GM12892 (cell line): ENCODE data around the gene DDX56. TPM values are rescaled to one million over a fixed set of nuclear protein-coding genes. Genes with fewer than 3 reads are reported as not detected.

Experiments used
- DNase-seq: peaks from one replicate; pipeline ENCODE4 v3.0.0; 2011; ENCODE audit not compliant: insufficient read length
- FAIRE-seq: peaks from 2 replicates; lab custom pipeline; 2011; peaks lifted over from hg19 to GRCh38; lab: Jason Lieb, UNC
- POLR2A ChIP-seq: IDR thresholded peaks from 2 replicates; pipeline ENCODE4 v1.6.1; 2011; ENCODE audit warnings: low read depth, low read length, control low read depth
- POLR2AphosphoS5 ChIP-seq: IDR thresholded peaks from 2 replicates; pipeline ENCODE4 v1.6.1; 2011; ENCODE audit warnings: low read depth, low read length, control low read depth
- TAF1 ChIP-seq: IDR thresholded peaks from 2 replicates; pipeline ENCODE4 v1.6.1; 2011; ENCODE audit warnings: low read depth, mild to moderate bottlenecking, control low read depth, low read length, borderline replicate concordance
- polyA plus RNA-seq: library from polyadenylated mRNA; unstranded; fragments of >200 nt; gene quantifications from one replicate; pipeline ENCODE4 v1.2.1, GENCODE V29; 2012; ENCODE audit warnings: missing spikeins, inconsistent platforms; ENCODE audit not compliant: missing spikeins

The DDX56 gene, protein sequence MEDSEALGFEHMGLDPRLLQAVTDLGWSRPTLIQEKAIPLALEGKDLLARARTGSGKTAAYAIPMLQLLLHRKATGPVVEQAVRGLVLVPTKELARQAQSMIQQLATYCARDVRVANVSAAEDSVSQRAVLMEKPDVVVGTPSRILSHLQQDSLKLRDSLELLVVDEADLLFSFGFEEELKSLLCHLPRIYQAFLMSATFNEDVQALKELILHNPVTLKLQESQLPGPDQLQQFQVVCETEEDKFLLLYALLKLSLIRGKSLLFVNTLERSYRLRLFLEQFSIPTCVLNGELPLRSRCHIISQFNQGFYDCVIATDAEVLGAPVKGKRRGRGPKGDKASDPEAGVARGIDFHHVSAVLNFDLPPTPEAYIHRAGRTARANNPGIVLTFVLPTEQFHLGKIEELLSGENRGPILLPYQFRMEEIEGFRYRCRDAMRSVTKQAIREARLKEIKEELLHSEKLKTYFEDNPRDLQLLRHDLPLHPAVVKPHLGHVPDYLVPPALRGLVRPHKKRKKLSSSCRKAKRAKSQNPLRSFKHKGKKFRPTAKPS
- polyA plus RNA-seq = 57.8 TPM

DNA sequence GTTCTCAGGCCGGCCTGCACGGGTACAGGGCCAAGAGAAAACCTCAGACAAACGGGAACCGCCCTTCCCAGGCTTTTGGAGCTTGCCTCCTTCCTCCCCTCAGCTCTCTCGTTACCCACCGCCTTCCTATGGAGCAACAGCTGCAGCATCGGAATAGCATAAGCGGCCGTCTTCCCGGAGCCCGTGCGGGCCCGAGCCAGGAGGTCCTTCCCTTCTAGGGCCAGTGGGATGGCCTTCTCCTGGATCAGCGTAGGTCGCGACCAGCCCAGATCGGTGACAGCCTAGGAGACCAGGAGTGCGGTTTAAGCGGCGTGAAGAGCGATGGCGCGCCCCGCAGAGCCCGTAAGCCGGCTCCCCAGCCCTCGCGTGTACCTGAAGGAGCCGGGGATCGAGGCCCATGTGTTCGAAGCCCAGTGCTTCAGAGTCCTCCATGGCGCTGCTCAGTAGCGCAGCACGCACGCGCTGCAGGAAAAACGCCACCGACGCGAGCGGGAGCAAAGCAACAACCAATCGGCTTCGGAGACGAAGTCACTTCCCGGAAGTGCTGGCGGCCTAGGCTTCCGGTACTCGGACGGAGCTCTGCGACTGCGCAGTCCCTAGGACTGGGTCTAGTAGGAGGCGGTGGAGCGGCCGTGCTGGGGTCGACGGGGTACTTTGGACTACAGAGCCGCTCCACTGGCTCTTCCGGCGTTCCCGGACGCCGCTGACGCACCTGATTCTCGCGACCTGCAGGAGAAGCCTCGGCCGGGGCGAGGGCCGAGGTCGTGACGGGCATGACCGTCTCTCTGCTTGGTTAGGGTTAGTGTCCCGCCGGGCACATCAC, at the start of gene DDX56:
Gene DDX56 (minus strand): TSS at position 445 of the 823 bp plus-strand sequence. CDS start 13 bp downstream, at position 432.
- TF ChIP-seq TAF1 (peak; percentile 74; the same call in 1 of the 2 replicates), POLR2AphosphoS5 (peak; percentile 93), POLR2A (peak; percentile 97)
- DNase-seq = peak; percentile 96
- peak; percentile 96 for FAIRE-seq

DNA sequence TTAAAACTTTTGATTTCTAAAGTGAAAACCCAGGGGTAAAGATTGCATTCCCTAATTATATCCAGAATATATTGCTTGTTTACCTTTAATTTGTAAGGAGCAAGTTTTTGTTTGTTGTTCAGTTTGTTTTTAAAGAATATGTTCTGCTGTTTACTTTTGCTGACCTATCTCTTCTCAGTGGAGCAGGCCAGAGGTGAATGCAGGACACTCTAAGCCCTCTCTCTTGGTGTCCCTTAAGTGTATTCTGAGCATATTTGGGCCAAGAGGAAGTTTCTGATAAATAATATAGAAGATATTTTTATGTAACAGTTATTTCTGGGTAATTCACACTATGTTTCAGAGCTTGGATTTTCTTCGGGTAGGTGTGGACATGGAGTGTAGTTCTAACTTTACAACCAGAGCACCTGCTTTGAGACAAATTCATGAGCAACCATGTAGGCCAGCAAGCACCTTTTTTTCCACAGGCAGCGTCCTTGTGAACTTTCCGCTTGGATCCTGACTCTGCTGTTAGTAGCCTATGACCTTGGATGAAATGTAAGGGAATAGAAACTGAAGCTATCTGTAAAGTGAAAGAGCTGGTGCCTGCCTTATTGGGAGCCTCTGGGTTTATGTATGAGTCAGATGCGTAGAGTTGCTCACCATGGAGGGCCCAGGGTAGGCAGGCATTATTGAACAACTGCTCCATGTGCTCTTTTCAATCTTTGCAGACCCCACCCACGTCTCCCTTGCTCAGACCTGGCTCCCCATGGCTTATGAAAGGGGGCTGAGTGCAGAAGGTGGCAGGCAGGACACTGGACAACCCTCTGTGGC, 48.8 kb upstream of the DDX56 start:
- no peak for TF ChIP-seq TAF1
- TF ChIP-seq POLR2AphosphoS5 = peak; percentile 50; the same call in 1 of the 2 replicates
- TF ChIP-seq POLR2A = peak; percentile 34; the same call in 1 of the 2 replicates
- DNase-seq = no peak
- FAIRE-seq = peak; percentile 54

DNA sequence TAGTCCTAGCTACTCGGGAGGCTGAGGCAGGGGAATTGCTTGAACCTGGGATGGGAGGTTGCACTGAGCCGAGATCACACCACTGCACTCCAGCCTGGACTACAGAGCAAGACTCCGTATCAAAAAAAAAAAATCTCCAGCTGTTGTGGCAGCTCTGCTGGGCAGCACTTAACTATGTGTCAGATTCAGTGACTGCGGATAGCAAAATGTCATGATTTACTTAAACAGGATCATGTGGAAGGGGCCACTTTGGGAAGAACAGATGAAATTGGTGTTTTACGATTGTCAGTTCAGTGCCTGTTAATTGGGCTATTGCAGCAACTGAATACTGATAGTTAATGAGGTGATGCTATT, 48.0 kb upstream of the DDX56 start:
- FAIRE-seq (no peak), DNase-seq (no peak)
- TF ChIP-seq POLR2AphosphoS5 = no peak
- no peak for TF ChIP-seq TAF1
- TF ChIP-seq POLR2A = no peak

DNA sequence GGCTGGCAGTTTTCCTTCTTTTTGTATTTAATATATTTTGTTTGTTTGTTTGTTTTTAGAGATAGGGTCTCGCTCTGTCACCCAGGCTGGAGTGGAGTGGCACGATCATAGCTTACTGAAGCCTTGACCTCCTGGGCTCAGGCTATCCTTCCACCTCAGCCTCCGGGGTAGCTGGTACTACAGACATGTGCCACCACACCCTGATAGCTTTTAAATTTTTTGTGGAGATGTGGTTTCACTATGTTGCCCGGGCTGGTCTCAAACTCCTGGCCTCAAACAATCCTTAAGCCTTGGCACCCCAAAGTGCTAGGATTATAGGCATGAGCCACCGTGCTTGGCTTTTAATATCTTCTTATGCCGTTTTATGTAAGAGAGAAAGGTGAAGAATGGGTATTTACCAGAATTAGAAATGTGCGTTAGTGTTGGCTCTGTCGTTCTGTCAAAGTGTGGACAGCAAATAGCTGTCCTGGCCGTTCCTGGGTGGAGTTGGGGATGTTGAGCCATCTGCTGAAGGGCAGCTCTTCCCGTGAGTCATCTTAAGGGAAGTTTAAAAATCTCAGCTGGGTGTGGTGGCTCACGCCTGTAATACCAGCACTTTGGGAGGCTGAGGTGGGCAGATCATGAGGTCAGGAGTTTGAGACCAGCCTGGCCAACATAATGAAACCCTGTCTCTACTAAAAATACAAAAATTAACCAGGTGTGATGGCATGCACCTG, 47.5 kb upstream of the DDX56 start:
- DNase-seq (no peak), FAIRE-seq (no peak)
- TF ChIP-seq POLR2AphosphoS5 (no peak), POLR2A (no peak), TAF1 (no peak)

DNA sequence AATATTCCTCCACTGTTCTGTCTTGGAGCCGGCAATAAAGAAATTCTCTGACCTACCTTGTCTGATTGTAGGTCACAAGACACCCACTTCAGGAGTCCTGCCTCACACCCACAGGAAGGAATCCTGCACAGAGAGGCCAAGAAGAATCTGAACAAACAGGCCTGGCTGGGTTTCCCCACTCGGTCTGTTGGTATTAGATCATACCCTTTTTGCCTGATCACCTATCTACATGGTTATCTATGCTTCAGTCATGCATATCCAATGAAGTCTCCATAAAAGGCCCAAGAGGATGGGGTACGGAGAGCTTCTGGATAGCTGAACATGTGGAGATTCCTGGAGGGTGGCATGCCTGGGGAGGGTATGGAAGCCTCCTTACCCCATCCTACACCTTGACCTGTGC, 45.0 kb upstream of the DDX56 start:
- FAIRE-seq = peak; percentile 36
- TF ChIP-seq POLR2AphosphoS5 (no peak), TAF1 (no peak), POLR2A (no peak)
- DNase-seq = no peak

DNA sequence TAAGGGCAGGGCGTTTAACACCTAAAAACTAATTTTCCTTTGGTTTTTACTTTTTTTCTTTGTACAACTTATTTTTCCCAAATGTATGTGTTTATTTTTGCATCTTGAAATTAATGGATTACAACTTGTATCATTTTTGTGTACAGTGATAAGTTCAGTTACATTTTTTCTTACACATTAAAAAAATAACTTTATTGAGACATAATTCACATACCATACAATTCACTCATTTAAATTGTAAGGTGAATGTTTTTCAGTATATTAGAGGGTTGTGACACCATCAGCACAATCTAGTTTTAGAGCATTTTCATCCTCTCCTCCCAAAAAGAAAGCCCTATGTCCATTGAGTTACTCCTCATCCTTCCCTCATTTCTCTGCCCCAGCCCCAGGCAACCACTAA, 44.3 kb upstream of the DDX56 start:
- FAIRE-seq = no peak
- no peak for TF ChIP-seq POLR2AphosphoS5
- no peak for TF ChIP-seq TAF1
- no peak for TF ChIP-seq POLR2A
- DNase-seq = no peak

DNA sequence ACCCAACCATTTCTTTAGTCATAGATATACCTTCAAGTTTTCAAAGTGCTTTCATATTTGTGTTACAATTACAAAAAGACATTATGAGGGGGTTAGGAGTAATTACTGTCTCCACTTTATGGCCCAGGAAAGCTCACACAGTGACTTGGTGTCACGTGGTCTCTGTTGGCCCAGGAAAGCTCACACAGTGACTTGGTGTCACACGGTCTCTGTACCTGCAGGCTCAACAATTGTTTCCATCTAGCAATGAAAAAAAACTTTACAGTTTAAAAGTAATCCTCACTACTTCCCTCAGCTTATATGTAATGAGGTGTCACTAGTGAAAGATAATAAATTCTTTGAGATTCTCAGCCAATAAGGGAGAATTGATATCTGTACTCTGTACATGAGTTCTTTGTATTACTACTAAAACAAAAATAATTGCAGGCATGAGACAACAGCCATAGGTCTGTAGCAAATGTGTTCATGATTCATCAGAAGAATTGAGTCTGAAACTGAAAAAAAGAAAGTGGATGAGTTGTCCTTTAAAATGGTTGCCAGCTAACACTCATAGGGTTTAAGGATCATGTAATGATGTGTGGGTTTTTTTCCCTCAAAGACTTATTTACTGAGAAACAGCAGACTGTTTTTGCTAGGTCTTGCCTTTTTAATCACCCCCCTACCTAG, 43.6 kb upstream of the DDX56 start:
- FAIRE-seq = no peak
- DNase-seq = no peak
- TF ChIP-seq TAF1 (no peak), POLR2AphosphoS5 (no peak), POLR2A (no peak)

DNA sequence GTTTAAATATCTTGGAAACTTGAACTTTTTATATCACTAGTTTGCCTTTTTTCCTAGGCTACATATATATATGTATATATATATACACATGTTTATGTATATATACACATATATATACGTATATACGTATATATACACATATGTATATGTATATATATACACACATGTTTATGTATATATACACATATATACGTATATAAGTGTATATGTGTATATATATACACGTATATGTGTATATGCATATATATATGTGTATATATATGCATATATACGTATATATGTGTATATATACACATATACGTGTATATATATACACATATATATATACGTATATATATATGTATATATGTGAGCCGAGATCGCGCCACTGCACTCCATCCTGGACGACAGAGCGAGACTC, 42.8 kb upstream of the DDX56 start:
- no peak for DNase-seq
- TF ChIP-seq TAF1 (no peak), POLR2A (no peak), POLR2AphosphoS5 (no peak)
- FAIRE-seq = no peak

DNA sequence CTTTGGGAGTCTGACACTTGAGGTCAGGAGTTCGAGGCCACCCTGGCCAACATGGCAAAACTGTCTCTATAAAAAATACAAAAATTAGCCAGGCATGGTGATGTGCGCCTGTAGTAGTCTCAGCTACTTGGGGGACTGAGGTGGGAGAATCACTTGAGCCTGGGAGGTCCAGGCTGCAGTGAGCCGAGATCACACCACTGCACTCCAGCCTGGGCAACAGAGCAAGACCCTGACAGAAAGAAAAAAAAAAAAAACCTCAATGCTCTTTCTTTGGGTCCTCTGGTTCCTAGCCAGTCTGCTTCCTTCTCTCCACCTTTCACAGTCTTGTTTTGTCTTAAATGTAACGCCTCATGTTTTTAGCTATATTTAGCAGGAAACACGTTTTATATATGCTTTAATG, 42.1 kb upstream of the DDX56 start:
- DNase-seq = no peak
- FAIRE-seq = no peak
- TF ChIP-seq POLR2A (no peak), POLR2AphosphoS5 (no peak), TAF1 (no peak)
